ENCODE data around the gene ST3GAL4.
"Not testable (repeated sequence)": the region's sequence is repeated elsewhere in the genome, so short reads cannot be mapped to it uniquely, and the experiment has no call there.

Gene ST3GAL4

GRCh38 chr11:126391286-126391954 lies 35.9 kb downstream of the ST3GAL4 start:
- no peak for DNase-seq

- no peak for DNase-seq
Measured at GRCh38 chr11:126391970-126392632, 36.6 kb downstream of the ST3GAL4 start.

GRCh38 chr11:126392633-126393013 lies 37.1 kb downstream of the ST3GAL4 start:
- no peak for DNase-seq

GRCh38 chr11:126393143-126393542 lies 37.7 kb downstream of the ST3GAL4 start:
- no peak for DNase-seq

- no peak for DNase-seq
Measured at GRCh38 chr11:126394036-126394435, 38.5 kb downstream of the ST3GAL4 start.

GRCh38 chr11:126394634-126395072 lies 39.2 kb downstream of the ST3GAL4 start:
- DNase-seq: not testable (repeated sequence)

- not testable (repeated sequence) for DNase-seq
Measured at GRCh38 chr11:126395784-126396183, 40.3 kb downstream of the ST3GAL4 start.

GRCh38 chr11:126396266-126396665 lies 40.8 kb downstream of the ST3GAL4 start:
- not testable (repeated sequence) for DNase-seq

GRCh38 chr11:126396965-126397364 lies 41.5 kb downstream of the ST3GAL4 start:
- no peak for DNase-seq

GRCh38 chr11:126398296-126398695 lies 42.8 kb downstream of the ST3GAL4 start:
- no peak for DNase-seq

- DNase-seq: no peak
Measured at GRCh38 chr11:126398721-126399120, 43.2 kb downstream of the ST3GAL4 start.

- no peak for DNase-seq
Measured at GRCh38 chr11:126400019-126400418, 44.5 kb downstream of the ST3GAL4 start.

- no peak for DNase-seq
Measured at GRCh38 chr11:126400479-126400878, 45.0 kb downstream of the ST3GAL4 start.

- DNase-seq: no peak
Measured at GRCh38 chr11:126403022-126403581, 47.6 kb downstream of the ST3GAL4 start.

- DNase-seq: no peak
Measured at GRCh38 chr11:126403658-126404057, 48.2 kb downstream of the ST3GAL4 start.

GRCh38 chr11:126404367-126404766 lies 48.9 kb downstream of the ST3GAL4 start:
- DNase-seq: no peak

GRCh38 chr11:126405374-126405773 lies 49.9 kb downstream of the ST3GAL4 start:
- no peak for DNase-seq

- DNase-seq: peak; percentile 70
Measured at GRCh38 chr11:126405906-126406305, 50.4 kb downstream of the ST3GAL4 start.

GRCh38 chr11:126406368-126406767 lies 50.9 kb downstream of the ST3GAL4 start:
- no peak for DNase-seq

- no peak for DNase-seq
Measured at GRCh38 chr11:126407101-126407521, 51.6 kb downstream of the ST3GAL4 start.

- DNase-seq: no peak
Measured at GRCh38 chr11:126407682-126408288, 52.3 kb downstream of the ST3GAL4 start.

GRCh38 chr11:126408496-126408895 lies 53.0 kb downstream of the ST3GAL4 start:
- DNase-seq: no peak

GRCh38 chr11:126408901-126409619 lies 53.6 kb downstream of the ST3GAL4 start:
- DNase-seq: no peak

All from 8988T (cell line).